DND-41 (cell line): Measurements from ENCODE around the gene PPP1R12C.

Experiments used
- CTCF ChIP-seq: IDR thresholded peaks from 2 replicates; pipeline ENCODE4 v1.5.1; 2012; ENCODE audit warnings: borderline replicate concordance, low read length, moderate library complexity, mild to moderate bottlenecking; ENCODE audit not compliant: poor library complexity, severe bottlenecking; ENCODE audit errors: extremely low read depth
- EZH2 ChIP-seq: IDR thresholded peaks from 3 replicates; pipeline ENCODE4 v1.6.1; 2012; ENCODE audit warnings: borderline replicate concordance, low read depth, mild to moderate bottlenecking, moderate library complexity, low read length, inconsistent platforms; ENCODE audit not compliant: severe bottlenecking

GRCh38 chr19:55068950-55069864 is 48.2 kb downstream of the PPP1R12C start:
- TF ChIP-seq CTCF (no peak), EZH2 (no peak)
